K562 (cell line): Measurements from ENCODE around the gene ATP6V0D1. TPM values are rescaled to one million over a fixed set of nuclear protein-coding genes. Genes with fewer than 3 reads are reported as not detected.

Experiments
- CREB1 ChIP-seq, 2 experiments: sonication (generic) in 1 of 2; formaldehyde crosslinking in 1 of 2; IDR thresholded peaks; 2 replicates each; pipeline versions ENCODE4 v1.6.1 to v1.8.0; 2012 to 2022; ENCODE audit warnings: inconsistent platforms in 1 of 2, mild to moderate bottlenecking in 1 of 2, missing genetic modification reagents in 1 of 2, moderate library complexity in 1 of 2
- HMGN3 ChIP-seq: IDR thresholded peaks from 2 replicates; pipeline ENCODE4 v1.6.1; 2011; ENCODE audit warnings: borderline replicate concordance, low read depth, mild to moderate bottlenecking, mixed read lengths, low read length; ENCODE audit not compliant: insufficient read length; ENCODE audit errors: extremely low read depth
- NEUROD1 ChIP-seq: fragments of 150-350 bp; IDR thresholded peaks from 2 replicates; pipeline ENCODE4 v1.6.1; 2014; ENCODE audit warnings: borderline replicate concordance, low read length, low read depth; ENCODE audit not compliant: partially characterized antibody
- NFIC ChIP-seq: fragments of 450-650 bp; IDR thresholded peaks from 2 replicates; pipeline ENCODE4 v1.6.1; 2017; ENCODE audit warnings: mild to moderate bottlenecking, inconsistent platforms
- RB1 ChIP-seq: fragments of 450-650 bp; IDR thresholded peaks from 2 replicates; pipeline ENCODE4 v1.6.1; 2017; ENCODE audit warnings: low read depth, mild to moderate bottlenecking
- RBFOX2 ChIP-seq: fragments of 200-400 bp; formaldehyde crosslinking; IDR thresholded peaks from 2 replicates; pipeline ENCODE4 v1.6.1; 2017; ENCODE audit warnings: low read depth, mild to moderate bottlenecking, low read length, moderate library complexity
- SMARCC2 ChIP-seq: fragments of 450-650 bp; IDR thresholded peaks from 2 replicates; pipeline ENCODE4 v1.6.1; 2017; ENCODE audit warnings: antibody characterized with exemption, moderate library complexity, mild to moderate bottlenecking, low read depth
- SP1 ChIP-seq: sonication (generic); formaldehyde crosslinking; IDR thresholded peaks from 2 replicates; pipeline ENCODE4 v1.8.1; 2022; ENCODE audit warnings: mild to moderate bottlenecking, missing genetic modification reagents
- U2AF1 ChIP-seq: fragments of 200-400 bp; formaldehyde crosslinking; optimal IDR thresholded peaks from 2 replicates; pipeline ENCODE3; 2017; ENCODE audit warnings: mild to moderate bottlenecking, low read depth, low read length, moderate library complexity
- YY1 ChIP-seq, 3 experiments: IDR thresholded peaks; 2 replicates each; pipeline ENCODE4 v1.6.1; 2011; ENCODE audit warnings: low read length in 2 of 3, mild to moderate bottlenecking in 2 of 3, moderate library complexity in 2 of 3, borderline replicate concordance in 1 of 3, control low read depth in 1 of 3, low read depth in 1 of 3; ENCODE audit not compliant: insufficient read depth in 3 of 3, insufficient replicate concordance in 2 of 3, control insufficient read depth in 1 of 3, insufficient read length in 1 of 3; ENCODE audit errors: extremely low read depth in 1 of 3
- ZNF644 ChIP-seq: fragments of 200-800 bp; sonication (Bioruptor generic); IDR thresholded peaks from 2 replicates; pipeline ENCODE4 v1.6.1; 2016; ENCODE audit warnings: low read depth, missing genetic modification characterization, missing compliant biosample characterization
- polyA plus RNA-seq, 8 experiments: library from polyadenylated mRNA; depleted of rRNA in 4 of 8; stranded (reverse) in 5 of 8; unstranded in 3 of 8; fragments of >200 nt; fragmentation: Nextera tagmentation in 2 of 8; fragmentation: Illumina TruSeq in 1 of 8; extraction: Ambion mirVana in 2 of 8; extraction: Trizol in 1 of 8; gene quantifications; 2 replicates each; pipeline versions ENCODE4 v1.2.1 to v1.2.3, GENCODE V29; 2011 to 2014; ENCODE audit warnings: inconsistent platforms in 1 of 8, missing spikeins in 1 of 8
- total RNA-seq, 7 experiments: library from RNA; depleted of rRNA in 6 of 7; stranded (reverse); fragments of >200 nt in 6 of 7; fragmentation: Illumina TruSeq in 2 of 7; extraction: Trizol in 2 of 7; gene quantifications; 2 replicates each; pipeline versions ENCODE4 v1.2.1 to v1.2.3, GENCODE V29; 2011 to 2021; ENCODE audit warnings: low replicate concordance in 1 of 7
- TF ChIP-seq, protein P1 (sequence below): IDR thresholded peaks from 2 replicates; pipeline ENCODE4 v1.6.1; 2012; ENCODE audit warnings: low read depth, low read length, improper control_type of control experiment, borderline replicate concordance
- TF ChIP-seq, protein P2 (sequence below), 3 experiments: IDR thresholded peaks in 2 of 3; conservative IDR thresholded peaks in 1 of 3; 2 replicates each; pipeline ENCODE4 v1.5.1; 2011 to 2012; ENCODE audit warnings: low read length in 3 of 3, mild to moderate bottlenecking in 3 of 3, control low read depth in 2 of 3, improper control_type of control experiment in 1 of 3, inconsistent platforms in 1 of 3, low read depth in 1 of 3, mixed read lengths in 1 of 3, moderate library complexity in 1 of 3; ENCODE audit not compliant: insufficient read depth in 2 of 3
- TF ChIP-seq, protein P3 (sequence below): fragments of 250-450 bp; sonication (Bioruptor Pico); IDR thresholded peaks from 2 replicates; pipeline ENCODE4 v1.5.0; 2021
- TF ChIP-seq, protein P4 (sequence below): fragments of 250-450 bp; sonication (Bioruptor Pico); IDR thresholded peaks from 2 replicates; pipeline ENCODE4 v1.8.0; 2022; ENCODE audit warnings: inconsistent platforms

ATP6V0D1 gene
- total and polyA plus RNA-seq, 9 of the 15 experiments (the other 6 are each of a cell fraction or from before 2014, with no cell fraction given), result 23.2 to 69.7 (median 45.6) TPM

GRCh38 chr16:67399218-67399733 lies 81.7 kb downstream of the ATP6V0D1 start (continued):
- no peak for TF ChIP-seq U2AF1
- 0 out of 2 replicates have a peak, but pooled peaks have one; percentile 20 for TF ChIP-seq RBFOX2
- no peak for TF ChIP-seq CREB1 (IDR thresholded peaks at IDR 0.05)
- TF ChIP-seq CREB1 (CRISPR knock-in tag; IDR thresholded peaks at IDR 0.05), result 0 out of 2 replicates have a peak, but pooled peaks have one; percentile 20
- TF ChIP-seq HMGN3, result peak; percentile 47
- peak; percentile 60; the same call in 1 of the 2 replicates for TF ChIP-seq RB1
- TF ChIP-seq ZNF644 (tag), result no peak
- TF ChIP-seq NFIC, result no peak
- peak in 1 of 3 experiments; percentile 21 for TF ChIP-seq YY1 (IDR thresholded peaks at IDR 0.05; ENCODE audit: borderline replicate concordance in 1 of 3, control insufficient read depth in 1 of 3, extremely low read depth in 1 of 3, insufficient read depth in 3 of 3, insufficient read length in 1 of 3, insufficient replicate concordance in 2 of 3, low read depth in 1 of 3, low read length in 2 of 3)
- TF ChIP-seq, protein P1, sequence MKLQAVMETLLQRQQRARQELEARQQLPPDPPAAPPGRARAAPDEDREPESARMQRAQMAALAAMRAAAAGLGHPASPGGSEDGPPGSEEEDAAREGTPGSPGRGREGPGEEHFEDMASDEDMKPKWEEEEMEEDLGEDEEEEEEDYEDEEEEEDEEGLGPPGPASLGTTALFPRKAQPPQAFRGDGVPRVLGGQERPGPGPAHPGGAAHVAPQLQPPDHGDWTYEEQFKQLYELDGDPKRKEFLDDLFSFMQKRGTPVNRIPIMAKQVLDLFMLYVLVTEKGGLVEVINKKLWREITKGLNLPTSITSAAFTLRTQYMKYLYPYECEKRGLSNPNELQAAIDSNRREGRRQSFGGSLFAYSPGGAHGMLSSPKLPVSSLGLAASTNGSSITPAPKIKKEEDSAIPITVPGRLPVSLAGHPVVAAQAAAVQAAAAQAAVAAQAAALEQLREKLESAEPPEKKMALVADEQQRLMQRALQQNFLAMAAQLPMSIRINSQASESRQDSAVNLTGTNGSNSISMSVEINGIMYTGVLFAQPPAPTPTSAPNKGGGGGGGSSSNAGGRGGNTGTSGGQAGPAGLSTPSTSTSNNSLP, result no peak
- no peak for TF ChIP-seq SMARCC2
- TF ChIP-seq, protein P2, sequence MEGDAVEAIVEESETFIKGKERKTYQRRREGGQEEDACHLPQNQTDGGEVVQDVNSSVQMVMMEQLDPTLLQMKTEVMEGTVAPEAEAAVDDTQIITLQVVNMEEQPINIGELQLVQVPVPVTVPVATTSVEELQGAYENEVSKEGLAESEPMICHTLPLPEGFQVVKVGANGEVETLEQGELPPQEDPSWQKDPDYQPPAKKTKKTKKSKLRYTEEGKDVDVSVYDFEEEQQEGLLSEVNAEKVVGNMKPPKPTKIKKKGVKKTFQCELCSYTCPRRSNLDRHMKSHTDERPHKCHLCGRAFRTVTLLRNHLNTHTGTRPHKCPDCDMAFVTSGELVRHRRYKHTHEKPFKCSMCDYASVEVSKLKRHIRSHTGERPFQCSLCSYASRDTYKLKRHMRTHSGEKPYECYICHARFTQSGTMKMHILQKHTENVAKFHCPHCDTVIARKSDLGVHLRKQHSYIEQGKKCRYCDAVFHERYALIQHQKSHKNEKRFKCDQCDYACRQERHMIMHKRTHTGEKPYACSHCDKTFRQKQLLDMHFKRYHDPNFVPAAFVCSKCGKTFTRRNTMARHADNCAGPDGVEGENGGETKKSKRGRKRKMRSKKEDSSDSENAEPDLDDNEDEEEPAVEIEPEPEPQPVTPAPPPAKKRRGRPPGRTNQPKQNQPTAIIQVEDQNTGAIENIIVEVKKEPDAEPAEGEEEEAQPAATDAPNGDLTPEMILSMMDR (IDR thresholded peaks at IDR 0.05 in 2 of 3, conservative IDR thresholded peaks at IDR 0.05 in 1 of 3; ENCODE audit: insufficient read depth in 2 of 3, low read depth in 1 of 3, low read length in 3 of 3), result peak; percentile 84 to 94 (median 89)
- TF ChIP-seq, protein P3, sequence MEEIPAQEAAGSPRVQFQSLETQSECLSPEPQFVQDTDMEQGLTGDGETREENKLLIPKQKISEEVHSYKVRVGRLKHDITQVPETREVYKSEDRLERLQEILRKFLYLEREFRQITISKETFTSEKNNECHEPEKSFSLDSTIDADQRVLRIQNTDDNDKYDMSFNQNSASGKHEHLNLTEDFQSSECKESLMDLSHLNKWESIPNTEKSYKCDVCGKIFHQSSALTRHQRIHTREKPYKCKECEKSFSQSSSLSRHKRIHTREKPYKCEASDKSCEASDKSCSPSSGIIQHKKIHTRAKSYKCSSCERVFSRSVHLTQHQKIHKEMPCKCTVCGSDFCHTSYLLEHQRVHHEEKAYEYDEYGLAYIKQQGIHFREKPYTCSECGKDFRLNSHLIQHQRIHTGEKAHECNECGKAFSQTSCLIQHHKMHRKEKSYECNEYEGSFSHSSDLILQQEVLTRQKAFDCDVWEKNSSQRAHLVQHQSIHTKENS (CRISPR knock-in tag), result no peak
- no peak for TF ChIP-seq NEUROD1
- TF ChIP-seq SP1, result peak; percentile 32; the same call in 1 of the 2 replicates
- TF ChIP-seq, protein P4, sequence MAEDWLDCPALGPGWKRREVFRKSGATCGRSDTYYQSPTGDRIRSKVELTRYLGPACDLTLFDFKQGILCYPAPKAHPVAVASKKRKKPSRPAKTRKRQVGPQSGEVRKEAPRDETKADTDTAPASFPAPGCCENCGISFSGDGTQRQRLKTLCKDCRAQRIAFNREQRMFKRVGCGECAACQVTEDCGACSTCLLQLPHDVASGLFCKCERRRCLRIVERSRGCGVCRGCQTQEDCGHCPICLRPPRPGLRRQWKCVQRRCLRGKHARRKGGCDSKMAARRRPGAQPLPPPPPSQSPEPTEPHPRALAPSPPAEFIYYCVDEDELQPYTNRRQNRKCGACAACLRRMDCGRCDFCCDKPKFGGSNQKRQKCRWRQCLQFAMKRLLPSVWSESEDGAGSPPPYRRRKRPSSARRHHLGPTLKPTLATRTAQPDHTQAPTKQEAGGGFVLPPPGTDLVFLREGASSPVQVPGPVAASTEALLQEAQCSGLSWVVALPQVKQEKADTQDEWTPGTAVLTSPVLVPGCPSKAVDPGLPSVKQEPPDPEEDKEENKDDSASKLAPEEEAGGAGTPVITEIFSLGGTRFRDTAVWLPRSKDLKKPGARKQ (CRISPR knock-in tag), result peak; percentile 81; the same call in 1 of the 2 replicates
